Choroid plexus epithelial cell (primary cell): ENCODE measurements around the gene RIMS1.

Source experiments
- DNase-seq: peaks from one replicate; pipeline ENCODE4 v3.0.0-alpha.2; 2010; ENCODE audit warnings: low read depth
- H3K4me3 ChIP-seq: 2 replicates; pipeline ENCODE4 v1.5.1; 2011; ENCODE audit warnings: low read depth, mild to moderate bottlenecking, control low read depth, low read length, moderate library complexity
- CTCF ChIP-seq: conservative IDR thresholded peaks from 2 replicates; pipeline ENCODE4 v1.5.1; 2011; ENCODE audit warnings: low read depth, mild to moderate bottlenecking, control low read depth, inconsistent platforms, low read length, moderate library complexity

RIMS1 gene

GRCh38 chr6:72386324-72386723 lies 500.0 kb downstream of the RIMS1 start:
- H3K4me3 ChIP-seq = peak overlapping the region; percentile 44
- peak; percentile 55 for DNase-seq
- TF ChIP-seq CTCF = no peak

- DNase-seq = no peak
- H3K4me3 ChIP-seq = no peak overlapping the region
- TF ChIP-seq CTCF = no peak
Observed at GRCh38 chr6:72389698-72390097, 503.3 kb downstream of the RIMS1 start.

- TF ChIP-seq CTCF = no peak
- no peak for DNase-seq
- H3K4me3 ChIP-seq = no peak overlapping the region
Observed at GRCh38 chr6:72390548-72390947, 504.2 kb downstream of the RIMS1 start.

- no peak for TF ChIP-seq CTCF
- no peak overlapping the region for H3K4me3 ChIP-seq
- DNase-seq = no peak
Observed at GRCh38 chr6:72401865-72402264, 515.5 kb downstream of the RIMS1 start.

GRCh38 chr6:72403413-72403812 lies 517.1 kb downstream of the RIMS1 start:
- no peak for TF ChIP-seq CTCF
- no peak overlapping the region for H3K4me3 ChIP-seq
- no peak for DNase-seq

GRCh38 chr6:72406517-72406916 lies 520.2 kb downstream of the RIMS1 start:
- no peak for TF ChIP-seq CTCF
- no peak for DNase-seq
- H3K4me3 ChIP-seq = no peak overlapping the region

- DNase-seq = no peak
- TF ChIP-seq CTCF = no peak
- H3K4me3 ChIP-seq = no peak overlapping the region
Observed at GRCh38 chr6:72410769-72411168, 524.4 kb downstream of the RIMS1 start.
